Testis (tissue), 2 donors: Measurements from ENCODE around the gene SLC16A11.

Experiments used
- CTCF ChIP-seq, 3 experiments: fragments of 450-650 bp in 2 of 3; fragments of 200-600 bp in 1 of 3; sonication (generic) in 1 of 3; IDR thresholded peaks; one replicate each; pipeline ENCODE4 v1.5.1; 2016 to 2019; ENCODE audit warnings: antibody characterized with exemption in 3 of 3, mild to moderate bottlenecking in 2 of 3, moderate library complexity in 1 of 3
- POLR2A ChIP-seq: fragments of 450-650 bp; IDR thresholded peaks from one replicate; pipeline ENCODE4 v1.6.1; 2017; ENCODE audit warnings: antibody characterized with exemption, mild to moderate bottlenecking, moderate library complexity

- TF ChIP-seq POLR2A (no peak), CTCF (IDR thresholded peaks at IDR 0.05) (no peak)
These were observed 47.5 kb downstream of the SLC16A11 start for GRCh38 chr17:6996256-6997011.
